ENCODE data around the gene RHBG. TPM values are rescaled to one million over a fixed set of nuclear protein-coding genes. Genes with fewer than 3 reads are reported as not detected.

RHBG gene
- total and polyA plus RNA-seq, 11 donors, result 0.29 TPM; not detected in 10

DNA sequence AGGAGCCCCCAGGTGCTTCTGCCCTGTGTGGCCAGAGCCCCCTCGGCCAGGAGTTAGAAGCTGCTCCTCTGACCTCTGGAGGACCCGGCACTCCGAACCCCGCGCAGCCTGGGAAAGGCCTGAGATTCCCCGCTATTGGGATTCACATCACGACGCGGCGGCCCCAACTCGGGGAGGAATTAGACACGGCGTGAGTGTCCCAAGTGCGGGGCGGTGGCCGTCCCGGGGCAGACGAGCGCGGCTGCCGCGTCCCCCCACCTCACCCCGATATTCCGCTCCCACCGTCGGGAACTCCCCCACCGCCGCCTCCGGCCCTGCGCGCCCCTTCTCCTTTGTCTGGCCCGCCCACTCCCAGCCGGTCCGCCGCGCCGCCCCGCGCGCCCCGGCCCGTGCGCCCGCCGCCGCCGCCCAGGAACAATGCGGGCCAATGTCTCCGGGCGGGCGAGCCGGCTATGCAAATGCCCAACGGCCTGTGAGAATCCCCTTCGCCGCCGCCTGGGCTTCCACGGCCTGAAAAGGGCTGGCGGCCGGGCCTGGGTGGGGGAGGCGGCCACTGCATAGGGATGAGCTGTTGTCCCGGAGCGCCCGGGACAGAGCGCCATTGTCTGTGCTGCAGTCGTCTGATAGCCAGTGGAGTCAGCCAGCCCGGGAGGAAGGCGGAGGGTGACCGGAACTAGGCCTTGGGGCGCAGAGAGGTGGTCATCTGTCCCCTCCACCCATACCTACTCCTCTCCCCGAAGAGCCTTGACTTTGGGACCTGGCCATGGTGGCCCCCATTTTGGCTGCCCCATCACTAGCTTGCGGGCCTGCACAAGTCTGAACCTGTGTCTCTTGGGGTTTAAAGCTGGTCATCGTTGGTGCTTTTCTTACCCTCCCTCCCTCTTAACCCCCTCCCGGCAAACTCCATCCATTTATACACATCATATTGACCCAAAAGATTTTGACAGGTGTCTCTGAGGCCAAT lies 19.4 kb downstream of the RHBG start:
- Histone ChIP-seq H3K27ac (no peak overlapping the region), H3K36me3 (no peaks in the 10 kb centered on the region)

DNA sequence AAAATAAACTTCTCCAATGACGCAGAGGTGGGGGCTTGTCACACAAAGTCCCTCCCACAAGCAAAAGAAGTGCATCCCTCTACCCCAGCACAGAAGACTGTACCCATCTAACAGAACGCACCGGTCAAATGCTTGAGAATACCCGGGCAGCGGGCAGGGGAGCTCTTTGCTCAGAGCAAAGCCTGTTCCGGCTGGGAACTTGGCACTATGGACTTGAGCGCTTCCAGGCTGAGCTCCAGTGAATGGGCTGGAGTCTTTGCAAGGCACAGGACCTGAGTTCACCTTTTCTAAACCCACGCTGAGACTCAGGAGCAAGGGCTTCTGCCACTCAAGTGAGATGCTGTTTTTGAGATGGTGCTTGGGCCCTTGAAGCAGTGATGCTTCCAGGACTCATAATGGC lies 20.3 kb downstream of the RHBG start:
- TF ChIP-seq, protein P1, sequence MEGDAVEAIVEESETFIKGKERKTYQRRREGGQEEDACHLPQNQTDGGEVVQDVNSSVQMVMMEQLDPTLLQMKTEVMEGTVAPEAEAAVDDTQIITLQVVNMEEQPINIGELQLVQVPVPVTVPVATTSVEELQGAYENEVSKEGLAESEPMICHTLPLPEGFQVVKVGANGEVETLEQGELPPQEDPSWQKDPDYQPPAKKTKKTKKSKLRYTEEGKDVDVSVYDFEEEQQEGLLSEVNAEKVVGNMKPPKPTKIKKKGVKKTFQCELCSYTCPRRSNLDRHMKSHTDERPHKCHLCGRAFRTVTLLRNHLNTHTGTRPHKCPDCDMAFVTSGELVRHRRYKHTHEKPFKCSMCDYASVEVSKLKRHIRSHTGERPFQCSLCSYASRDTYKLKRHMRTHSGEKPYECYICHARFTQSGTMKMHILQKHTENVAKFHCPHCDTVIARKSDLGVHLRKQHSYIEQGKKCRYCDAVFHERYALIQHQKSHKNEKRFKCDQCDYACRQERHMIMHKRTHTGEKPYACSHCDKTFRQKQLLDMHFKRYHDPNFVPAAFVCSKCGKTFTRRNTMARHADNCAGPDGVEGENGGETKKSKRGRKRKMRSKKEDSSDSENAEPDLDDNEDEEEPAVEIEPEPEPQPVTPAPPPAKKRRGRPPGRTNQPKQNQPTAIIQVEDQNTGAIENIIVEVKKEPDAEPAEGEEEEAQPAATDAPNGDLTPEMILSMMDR (IDR thresholded peaks at IDR 0.05), result no peak
- TF ChIP-seq POLR2A (IDR thresholded peaks at IDR 0.05), result no peak
- peaks cover 8 to 55% (median 29%) of the 10 kb centered on the region in 9 donors for H3K27me3 ChIP-seq
- no peak overlapping the region for H3K27ac ChIP-seq
- H3K9me3 ChIP-seq, result no peaks in the 10 kb centered on the region
- peaks cover 0 to 11% (median 2%) of the 10 kb centered on the region in 12 donors for H3K4me1 ChIP-seq
- no peak overlapping the region for H3K4me3 ChIP-seq
- WGBS, 4 donors, result 97 to 98% (median 97%) methylated on average over 8 of the region's 8 CpGs
- DNase-seq (no peak), ATAC-seq (no peak)
- intact Hi-C loops (cut with DNase I), result loop anchor here (5.0 to 10.0 kb wide), 5 partner anchors 155 to 265 kb away; partner anchors contain the start of genes GPATCH4 (in 5 of the 10) and HAPLN2 (in 2 of the 10)
- no peaks in the 10 kb centered on the region for H3K36me3 ChIP-seq

More for the DNA sequence above, 19.4 kb downstream of the RHBG start:
- DNase-seq (peak in 1 of 5 donors; percentile 24), ATAC-seq (no peak)
- peak overlapping the region in 8 of 12 donors; percentile 6 to 36 (median 26) for H3K4me3 ChIP-seq
- peaks cover 0 to 11% (median 2%) of the 10 kb centered on the region in 12 donors for H3K4me1 ChIP-seq
- intact Hi-C loops (cut with DNase I), result loop anchor here (5.0 to 10.0 kb wide), 5 partner anchors 156 to 266 kb away; partner anchors contain the start of genes GPATCH4 (in 5 of the 10) and HAPLN2 (in 2 of the 10)
- no peak for TF ChIP-seq POLR2A (IDR thresholded peaks at IDR 0.05)
- TF ChIP-seq, protein P1 (IDR thresholded peaks at IDR 0.05), result no peak
- H3K9me3 ChIP-seq, result no peaks in the 10 kb centered on the region
- WGBS, 4 donors, result 10 to 11% (median 11%) methylated on average over 55 to 73 of the region's 73 CpGs
- peaks cover 8 to 55% (median 29%) of the 10 kb centered on the region in 9 donors for H3K27me3 ChIP-seq

DNA sequence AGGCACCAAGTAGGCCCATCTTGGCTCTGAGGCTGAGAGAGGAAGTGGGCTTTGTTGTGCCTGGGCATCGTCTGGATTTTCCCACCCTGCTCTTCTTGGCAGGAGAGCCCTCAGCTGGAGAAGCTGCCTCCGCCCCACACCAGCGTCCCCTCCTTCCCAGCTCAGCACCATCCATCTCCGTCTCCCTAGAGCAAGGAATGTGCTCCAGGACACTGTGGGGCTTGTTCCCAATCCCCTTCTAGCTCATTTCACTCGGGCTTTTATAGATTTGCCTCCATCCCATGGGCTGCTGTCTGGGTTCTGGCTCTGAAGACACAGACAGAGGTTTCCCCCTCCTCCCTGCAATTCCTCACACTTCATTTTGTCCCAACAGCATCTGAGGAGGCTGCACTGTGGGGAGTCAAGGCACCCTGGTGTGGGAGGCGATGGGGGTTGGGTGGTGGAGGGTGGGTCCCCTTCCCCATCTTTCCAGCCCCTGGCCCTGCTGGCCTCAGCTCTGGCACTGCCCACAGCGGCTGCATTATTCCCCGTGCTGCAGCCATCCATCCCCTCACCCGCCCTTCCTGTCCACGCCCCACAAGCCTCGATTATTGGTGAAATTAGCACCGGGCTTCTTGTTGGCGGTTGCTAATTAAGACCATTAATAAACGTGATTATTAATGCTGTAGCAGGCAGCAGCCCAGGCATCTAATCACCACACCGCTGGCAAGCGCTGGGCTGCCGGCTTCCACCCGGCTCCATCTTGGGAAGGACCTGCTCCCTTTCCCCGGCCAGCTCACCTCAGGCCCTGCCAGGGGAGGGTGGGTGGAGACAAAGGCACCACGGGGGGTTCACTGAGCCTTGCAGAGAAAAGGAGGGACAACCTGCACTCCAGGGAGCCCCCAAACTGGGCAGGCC lies 21.7 kb downstream of the RHBG start:
- Histone ChIP-seq H3K4me1 (peaks cover 0 to 11% (median 2%) of the 10 kb centered on the region in 12 donors), H3K4me3 (no peak overlapping the region), H3K9me3 (no peaks in the 10 kb centered on the region), H3K27ac (no peak overlapping the region), H3K36me3 (no peaks in the 10 kb centered on the region), H3K27me3 (peaks cover 8 to 55% (median 29%) of the 10 kb centered on the region in 9 donors)
- DNase-seq (no peak), ATAC-seq (no peak)
- no peak for TF ChIP-seq POLR2A (IDR thresholded peaks at IDR 0.05)
- TF ChIP-seq, protein P1 (IDR thresholded peaks at IDR 0.05), result no peak
- intact Hi-C loops (cut with DNase I), result no loop called here
- WGBS, 4 donors, result 67 to 74% (median 70%) methylated on average over 20 of the region's 20 CpGs
